ENCODE results near the gene RCN2. TPM values are rescaled to one million over a fixed set of nuclear protein-coding genes. Genes with fewer than 3 reads are reported as not detected.
A peak's percentile ranks its signal among the peaks of the same experiment; 100 is the strongest.

RCN2 gene
- total RNA-seq, 4 donors from 2014 or later: 12.7 to 34.3 (median 18.5) TPM

- in situ Hi-C loops (cut with MboI; ENCODE audit: low pct_ligation_motif_present in 1 of 4, low pct_unique_long_range_greater_than_20kb in 1 of 4, low sequenced_read_pairs in 3 of 4): no loop called here
- Histone ChIP-seq H3K27ac (peak overlapping the region; percentile 11 to 55 (median 39)), H3K9me3 (no peaks in the 10 kb centered on the region), H3K4me3 (no peak overlapping the region), H3K36me3 (no peaks in the 10 kb centered on the region), H3K4me1 (no peaks in the 10 kb centered on the region), H3K27me3 (no peaks in the 10 kb centered on the region)
- intact Hi-C loops (cut with DNase I; ENCODE audit: low total_unique reads): no loop called here
- TF ChIP-seq POLR2A (IDR thresholded peaks at IDR 0.05): no peak
- TF ChIP-seq POLR2AphosphoS5 (IDR thresholded peaks at IDR 0.05): no peak
- no peak for TF ChIP-seq EP300 (IDR thresholded peaks at IDR 0.05; ENCODE audit: low read depth)
- TF ChIP-seq CTCF (IDR thresholded peaks at IDR 0.05): no peak
- peak; percentile 73 for DNase-seq
- WGBS, 2 donors (ENCODE audit: low coverage in 1 of 2): 62% methylated on average over 16 of the region's 16 CpGs; no CpG with 5 or more reads in 1 of the 2 donors
These were observed 71.7 kb downstream of the RCN2 start for GRCh38 chr15:77002954-77003912.

Small RNAs within 50 kb of the gene (small RNA-seq; reads per million reads assigned to genes)
- 0 reads per million in 4 donors for gene RN7SL278P

Other genes starting within 250 kb of the RCN2 start
- gene SCAPER, start 26.4 kb upstream of the RCN2 start, total RNA-seq: 100 to 1,000 TPM in 1 of 4 donors, 10 to 100 TPM in 3; 31.8 to 121 (median 48.7) TPM
- 10 to 100 TPM in 1 of 4 donors, 1 to 10 TPM in 3; 1.4 to 35.2 (median 8.7) TPM for gene PSTPIP1, start 63.4 kb downstream of the RCN2 start, total RNA-seq
- 1,000 to 10,000 TPM in 1 of 4 donors, 100 to 1,000 TPM in 3; 365 to 1,069 (median 676) TPM for gene TSPAN3, start 139.4 kb downstream of the RCN2 start, total RNA-seq

All from transverse colon (tissue), 4 donors.